Activated CD8-positive, alpha-beta T cell treated with anti-CD3 and anti-CD28 coated beads for 36 hours (primary cell): ENCODE measurements around the gene FBXO3. TPM values are rescaled to one million over a fixed set of nuclear protein-coding genes. Genes with fewer than 3 reads are reported as not detected.
"Not testable (repeated sequence)": the region's sequence is repeated elsewhere in the genome, so short reads cannot be mapped to it uniquely, and the experiment has no call there.

Experiments
- ATAC-seq: fragments of 200-7000 bp; cut with Tn5 transposase; one replicate; pipeline ENCODE4 v1.10.0; 2021; ENCODE audit warnings: mild to moderate bottlenecking, moderate library complexity
- CTCF ChIA-PET: fragments of 350-600 bp; sonication (Branson Sonifier 250); formaldehyde crosslinking; loops from one replicate; lab custom pipeline; 2021; ENCODE audit warnings: antibody characterized with exemption; lab: Charles Lee
- POLR2A ChIA-PET: fragments of 350-600 bp; sonication (Branson Sonifier 250); formaldehyde crosslinking; loops from one replicate; lab custom pipeline; 2021; ENCODE audit warnings: antibody characterized with exemption; lab: Charles Lee
- DNase-seq: peaks from one replicate; pipeline ENCODE4 v3.0.0-alpha.2; 2020
- H3K27ac Mint-ChIP-seq: one replicate; pipeline ENCODE4 v1.8.0; 2021; ENCODE audit warnings: mild to moderate bottlenecking, mixed read lengths
- H3K27me3 Mint-ChIP-seq: one replicate; pipeline ENCODE4 v1.8.0; 2021; ENCODE audit warnings: mixed read lengths
- H3K36me3 Mint-ChIP-seq: one replicate; pipeline ENCODE4 v1.8.0; 2021; ENCODE audit warnings: low read depth, mixed read lengths
- H3K4me1 Mint-ChIP-seq: one replicate; pipeline ENCODE4 v1.8.0; 2021; ENCODE audit warnings: low read depth, mixed read lengths
- H3K4me3 Mint-ChIP-seq: one replicate; pipeline ENCODE4 v1.8.0; 2021; ENCODE audit warnings: mild to moderate bottlenecking, moderate library complexity, mixed read lengths
- H3K9me3 Mint-ChIP-seq: one replicate; pipeline ENCODE4 v1.8.0; 2021; ENCODE audit warnings: mixed read lengths
- intact Hi-C: fragments of 100-400 bp; cut with micrococcal nuclease; formaldehyde crosslinking; loops from one replicate; pipeline ENCODE4 v1.10.0; 2022
- total RNA-seq, 2 experiments: library from RNA; stranded (reverse); gene quantifications; one replicate each; pipeline ENCODE4 v1.2.3, GENCODE V29; 2021
- TF ChIP-seq, protein P1 (sequence below): fragments of 200-600 bp; IDR thresholded peaks from one replicate; pipeline ENCODE4 v1.8.0; 2022; ENCODE audit warnings: antibody characterized with exemption, mild to moderate bottlenecking

FBXO3 gene
- total RNA-seq, 2 experiments from 2014 or later = 9.0 to 11.5 TPM

DNA sequence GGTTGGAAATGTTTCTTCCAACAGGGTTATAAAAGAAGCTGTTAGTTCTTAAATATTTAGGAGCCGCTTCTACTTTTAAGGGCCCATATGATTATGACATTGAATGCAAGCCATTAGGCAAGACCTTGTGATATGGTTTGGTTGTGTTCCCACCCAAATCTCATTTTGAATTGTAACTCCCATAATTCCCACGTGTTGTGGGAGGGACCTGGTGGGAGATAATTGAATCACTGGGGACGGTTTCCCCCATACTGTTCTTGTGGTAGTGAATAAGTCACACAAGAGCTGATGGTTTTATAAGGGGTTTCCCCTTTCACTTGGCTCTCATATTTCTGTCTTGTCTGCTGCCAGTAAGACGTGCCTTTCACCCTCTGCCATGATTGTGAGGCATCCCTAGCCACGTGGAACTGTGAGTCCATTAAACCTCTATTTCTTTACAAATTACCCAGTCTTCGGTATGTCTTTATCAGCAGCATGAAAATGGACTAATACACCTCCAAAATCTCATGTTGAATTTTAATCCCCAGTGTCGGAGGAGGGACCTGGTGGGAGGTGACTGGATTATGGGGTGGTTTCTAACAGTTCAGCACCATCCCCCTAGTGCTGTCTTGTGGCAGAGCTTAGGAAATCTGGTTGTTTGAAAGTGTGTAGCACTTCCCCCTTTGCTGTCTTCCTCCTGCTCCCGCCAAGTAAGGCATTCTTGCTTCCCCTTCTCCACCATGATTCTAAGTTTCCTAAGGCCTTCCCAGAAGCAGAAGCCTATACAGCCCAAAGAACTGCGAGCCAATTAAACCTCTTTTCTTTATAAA, 42.4 kb downstream of the FBXO3 start:
- Mint-ChIP-seq H3K4me3 (peak overlapping the region; percentile 38), H3K27ac (peak overlapping the region; percentile 70), H3K36me3 (peaks cover 12% of the 10 kb centered on the region), H3K9me3 (no peaks in the 10 kb centered on the region), H3K4me1 (peaks cover 39% of the 10 kb centered on the region), H3K27me3 (peaks cover 6% of the 10 kb centered on the region)
- ChIA-PET POLR2A (no interaction called here), CTCF (interaction anchor here (0.9 kb wide), 1 partner anchor 15 kb away, joined by 3 read pairs; no protein-coding TSS in a partner anchor)
- DNase-seq = peak; percentile 62
- TF ChIP-seq, protein P1, sequence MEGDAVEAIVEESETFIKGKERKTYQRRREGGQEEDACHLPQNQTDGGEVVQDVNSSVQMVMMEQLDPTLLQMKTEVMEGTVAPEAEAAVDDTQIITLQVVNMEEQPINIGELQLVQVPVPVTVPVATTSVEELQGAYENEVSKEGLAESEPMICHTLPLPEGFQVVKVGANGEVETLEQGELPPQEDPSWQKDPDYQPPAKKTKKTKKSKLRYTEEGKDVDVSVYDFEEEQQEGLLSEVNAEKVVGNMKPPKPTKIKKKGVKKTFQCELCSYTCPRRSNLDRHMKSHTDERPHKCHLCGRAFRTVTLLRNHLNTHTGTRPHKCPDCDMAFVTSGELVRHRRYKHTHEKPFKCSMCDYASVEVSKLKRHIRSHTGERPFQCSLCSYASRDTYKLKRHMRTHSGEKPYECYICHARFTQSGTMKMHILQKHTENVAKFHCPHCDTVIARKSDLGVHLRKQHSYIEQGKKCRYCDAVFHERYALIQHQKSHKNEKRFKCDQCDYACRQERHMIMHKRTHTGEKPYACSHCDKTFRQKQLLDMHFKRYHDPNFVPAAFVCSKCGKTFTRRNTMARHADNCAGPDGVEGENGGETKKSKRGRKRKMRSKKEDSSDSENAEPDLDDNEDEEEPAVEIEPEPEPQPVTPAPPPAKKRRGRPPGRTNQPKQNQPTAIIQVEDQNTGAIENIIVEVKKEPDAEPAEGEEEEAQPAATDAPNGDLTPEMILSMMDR = no peak
- intact Hi-C loops = no loop called here
- peak; percentile 64 for ATAC-seq

DNA sequence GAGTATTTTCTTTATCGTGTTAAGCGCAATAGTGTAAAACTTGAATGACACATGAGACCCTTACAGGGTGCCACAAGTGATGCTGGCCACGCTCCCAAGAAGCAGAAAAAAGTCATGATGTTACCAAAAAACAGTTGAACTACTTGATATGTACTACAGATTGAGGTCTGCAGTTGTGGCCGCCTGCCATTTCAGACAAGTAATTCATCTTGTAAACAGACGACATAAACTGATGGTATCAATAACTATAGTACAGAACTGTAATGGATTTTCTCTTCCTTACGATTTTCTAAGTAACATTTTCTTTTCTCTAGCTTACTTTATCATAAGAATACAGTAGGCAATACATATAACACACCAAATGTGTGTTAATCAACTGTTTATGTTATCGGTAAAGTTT, 43.6 kb downstream of the FBXO3 start:
- ATAC-seq = no peak
- Mint-ChIP-seq H3K36me3 (peaks cover 12% of the 10 kb centered on the region), H3K27ac (no peak overlapping the region), H3K27me3 (peaks cover 6% of the 10 kb centered on the region), H3K4me3 (no peak overlapping the region), H3K4me1 (peaks cover 40% of the 10 kb centered on the region), H3K9me3 (no peaks in the 10 kb centered on the region)
- CTCF ChIA-PET = interaction anchor here (1.0 to 1.4 kb wide), 2 partner anchors 11 to 12 kb away, joined by 3 read pairs; no protein-coding TSS in a partner anchor
- TF ChIP-seq, protein P1 = no peak
- intact Hi-C loops = no loop called here
- DNase-seq = no peak
- POLR2A ChIA-PET = no interaction called here

- intact Hi-C loops, H3K27me3 Mint-ChIP-seq, CTCF ChIA-PET, ATAC-seq, H3K9me3 Mint-ChIP-seq, POLR2A ChIA-PET, H3K4me3 Mint-ChIP-seq, DNase-seq, H3K27ac Mint-ChIP-seq: not testable (repeated sequence)
- H3K36me3 Mint-ChIP-seq = peaks cover 12% of the 10 kb centered on the region
- H3K4me1 Mint-ChIP-seq = peaks cover 34% of the 10 kb centered on the region
Observed at GRCh38 chr11:33729072-33729664, 45.2 kb downstream of the FBXO3 start.

- ChIA-PET POLR2A (interaction anchor here (1.9 kb wide), 1 partner anchor 9 kb away, joined by 4 read pairs; the partner anchor contains the start of gene CD59), CTCF (interaction anchor here (0.6 kb wide), 1 partner anchor 377 kb away, joined by 3 read pairs; no protein-coding TSS in a partner anchor)
- H3K27ac Mint-ChIP-seq, H3K9me3 Mint-ChIP-seq, DNase-seq, H3K4me3 Mint-ChIP-seq, ATAC-seq, H3K27me3 Mint-ChIP-seq, intact Hi-C loops, H3K36me3 Mint-ChIP-seq: not testable (repeated sequence)
- H3K4me1 Mint-ChIP-seq = peaks cover 40% of the 10 kb centered on the region
Observed at GRCh38 chr11:33727539-33727938, 46.8 kb downstream of the FBXO3 start.

DNA sequence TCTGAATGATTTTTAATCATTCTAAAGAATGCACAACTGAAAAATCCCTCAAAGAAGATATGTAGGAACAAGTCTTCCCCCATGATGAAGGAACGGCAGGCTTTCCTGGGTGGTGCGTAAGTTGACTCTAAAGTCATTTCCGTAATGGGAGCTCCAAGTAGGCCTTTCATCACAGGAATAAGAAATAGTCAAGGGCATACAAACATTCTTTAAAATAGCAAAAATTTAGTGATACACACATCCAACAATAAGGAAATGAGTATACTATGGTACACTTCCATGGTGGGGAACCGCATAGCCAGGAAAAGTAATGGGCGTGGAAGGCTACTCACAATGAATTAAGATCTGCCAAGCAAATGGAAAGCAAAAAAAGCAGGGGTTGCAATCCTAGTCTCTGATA, 48.8 kb downstream of the FBXO3 start:
- Mint-ChIP-seq H3K9me3 (no peaks in the 10 kb centered on the region), H3K36me3 (peaks cover 8% of the 10 kb centered on the region), H3K4me3 (no peak overlapping the region), H3K27ac (no peak overlapping the region), H3K27me3 (peaks cover 3% of the 10 kb centered on the region), H3K4me1 (peaks cover 41% of the 10 kb centered on the region)
- ChIA-PET POLR2A (interaction anchor here (1.9 kb wide), 1 partner anchor 11 kb away, joined by 4 read pairs; the partner anchor contains the start of gene CD59), CTCF (interaction anchor here (1.0 kb wide), 1 partner anchor 17 kb away, joined by 3 read pairs; no protein-coding TSS in a partner anchor)
- intact Hi-C loops = no loop called here
- DNase-seq = no peak
- ATAC-seq = no peak
- TF ChIP-seq, protein P1 = no peak
